ENCODE results near the gene TYW1B.
"Not testable (repeated sequence)": the region's sequence is repeated elsewhere in the genome, so short reads cannot be mapped to it uniquely, and the experiment has no call there.

DNA sequence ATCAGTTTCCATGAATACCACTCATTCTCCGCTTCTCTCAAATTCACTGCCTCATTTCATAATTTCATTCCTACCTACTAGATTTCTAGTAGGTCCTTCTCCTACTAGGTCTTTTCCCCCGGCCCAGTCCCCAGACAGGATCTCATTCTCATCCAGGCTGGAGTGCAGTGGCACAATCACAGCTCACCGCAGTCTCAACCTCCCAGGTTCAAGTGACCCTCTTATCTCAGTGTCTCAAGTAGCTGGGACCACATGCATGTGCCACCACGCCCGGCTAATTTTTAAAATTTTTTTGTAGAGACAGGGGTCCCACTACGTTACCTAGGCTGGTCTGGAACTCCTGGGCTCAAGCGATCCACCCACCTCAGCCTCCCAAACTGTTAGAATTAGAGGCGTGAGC is 132.5 kb downstream of the TYW1B start:
- TF ChIP-seq POLR2A (IDR thresholded peaks at IDR 0.05; ENCODE audit: low read depth, low read length); BHLHE40 (IDR thresholded peaks at IDR 0.05; ENCODE audit: low read depth, low read length); FOS (IDR thresholded peaks at IDR 0.05; ENCODE audit: low read depth, low read length); RAD21 (IDR thresholded peaks at IDR 0.05; ENCODE audit: low read length); MXI1 (IDR thresholded peaks at IDR 0.05; ENCODE audit: borderline replicate concordance, low read depth, low read length); RFX5 (IDR thresholded peaks at IDR 0.05; ENCODE audit: low read depth, low read length); CEBPB (IDR thresholded peaks at IDR 0.05; ENCODE audit: low read depth, low read length); NFE2L2 (IDR thresholded peaks at IDR 0.05; ENCODE audit: low read depth, low read length); RCOR1 (IDR thresholded peaks at IDR 0.05; ENCODE audit: insufficient replicate concordance, low read length); CHD1 (IDR thresholded peaks at IDR 0.05; ENCODE audit: low read depth, low read length); SMC3 (IDR thresholded peaks at IDR 0.05; ENCODE audit: low read depth, low read length): not testable (repeated sequence)
- TF ChIP-seq, protein P1, sequence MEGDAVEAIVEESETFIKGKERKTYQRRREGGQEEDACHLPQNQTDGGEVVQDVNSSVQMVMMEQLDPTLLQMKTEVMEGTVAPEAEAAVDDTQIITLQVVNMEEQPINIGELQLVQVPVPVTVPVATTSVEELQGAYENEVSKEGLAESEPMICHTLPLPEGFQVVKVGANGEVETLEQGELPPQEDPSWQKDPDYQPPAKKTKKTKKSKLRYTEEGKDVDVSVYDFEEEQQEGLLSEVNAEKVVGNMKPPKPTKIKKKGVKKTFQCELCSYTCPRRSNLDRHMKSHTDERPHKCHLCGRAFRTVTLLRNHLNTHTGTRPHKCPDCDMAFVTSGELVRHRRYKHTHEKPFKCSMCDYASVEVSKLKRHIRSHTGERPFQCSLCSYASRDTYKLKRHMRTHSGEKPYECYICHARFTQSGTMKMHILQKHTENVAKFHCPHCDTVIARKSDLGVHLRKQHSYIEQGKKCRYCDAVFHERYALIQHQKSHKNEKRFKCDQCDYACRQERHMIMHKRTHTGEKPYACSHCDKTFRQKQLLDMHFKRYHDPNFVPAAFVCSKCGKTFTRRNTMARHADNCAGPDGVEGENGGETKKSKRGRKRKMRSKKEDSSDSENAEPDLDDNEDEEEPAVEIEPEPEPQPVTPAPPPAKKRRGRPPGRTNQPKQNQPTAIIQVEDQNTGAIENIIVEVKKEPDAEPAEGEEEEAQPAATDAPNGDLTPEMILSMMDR (conservative IDR thresholded peaks at IDR 0.05; ENCODE audit: low read depth, low read length) = not testable (repeated sequence)
- TF ChIP-seq, protein P2, sequence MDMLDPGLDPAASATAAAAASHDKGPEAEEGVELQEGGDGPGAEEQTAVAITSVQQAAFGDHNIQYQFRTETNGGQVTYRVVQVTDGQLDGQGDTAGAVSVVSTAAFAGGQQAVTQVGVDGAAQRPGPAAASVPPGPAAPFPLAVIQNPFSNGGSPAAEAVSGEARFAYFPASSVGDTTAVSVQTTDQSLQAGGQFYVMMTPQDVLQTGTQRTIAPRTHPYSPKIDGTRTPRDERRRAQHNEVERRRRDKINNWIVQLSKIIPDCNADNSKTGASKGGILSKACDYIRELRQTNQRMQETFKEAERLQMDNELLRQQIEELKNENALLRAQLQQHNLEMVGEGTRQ (IDR thresholded peaks at IDR 0.05; ENCODE audit: low read depth, low read length) = not testable (repeated sequence)
- TF ChIP-seq, protein P3, sequence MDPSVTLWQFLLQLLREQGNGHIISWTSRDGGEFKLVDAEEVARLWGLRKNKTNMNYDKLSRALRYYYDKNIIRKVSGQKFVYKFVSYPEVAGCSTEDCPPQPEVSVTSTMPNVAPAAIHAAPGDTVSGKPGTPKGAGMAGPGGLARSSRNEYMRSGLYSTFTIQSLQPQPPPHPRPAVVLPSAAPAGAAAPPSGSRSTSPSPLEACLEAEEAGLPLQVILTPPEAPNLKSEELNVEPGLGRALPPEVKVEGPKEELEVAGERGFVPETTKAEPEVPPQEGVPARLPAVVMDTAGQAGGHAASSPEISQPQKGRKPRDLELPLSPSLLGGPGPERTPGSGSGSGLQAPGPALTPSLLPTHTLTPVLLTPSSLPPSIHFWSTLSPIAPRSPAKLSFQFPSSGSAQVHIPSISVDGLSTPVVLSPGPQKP (IDR thresholded peaks at IDR 0.05; ENCODE audit: borderline replicate concordance, low read depth, low read length) = not testable (repeated sequence)

Measured in IMR-90 (cell line).